ENCODE results near the gene MYO1E. TPM values are rescaled to one million over a fixed set of nuclear protein-coding genes. Genes with fewer than 3 reads are reported as not detected.
"Not testable (repeated sequence)": the region's sequence is repeated elsewhere in the genome, so short reads cannot be mapped to it uniquely, and the experiment has no call there.

Gene MYO1E
- 81.4 TPM for total RNA-seq

DNA sequence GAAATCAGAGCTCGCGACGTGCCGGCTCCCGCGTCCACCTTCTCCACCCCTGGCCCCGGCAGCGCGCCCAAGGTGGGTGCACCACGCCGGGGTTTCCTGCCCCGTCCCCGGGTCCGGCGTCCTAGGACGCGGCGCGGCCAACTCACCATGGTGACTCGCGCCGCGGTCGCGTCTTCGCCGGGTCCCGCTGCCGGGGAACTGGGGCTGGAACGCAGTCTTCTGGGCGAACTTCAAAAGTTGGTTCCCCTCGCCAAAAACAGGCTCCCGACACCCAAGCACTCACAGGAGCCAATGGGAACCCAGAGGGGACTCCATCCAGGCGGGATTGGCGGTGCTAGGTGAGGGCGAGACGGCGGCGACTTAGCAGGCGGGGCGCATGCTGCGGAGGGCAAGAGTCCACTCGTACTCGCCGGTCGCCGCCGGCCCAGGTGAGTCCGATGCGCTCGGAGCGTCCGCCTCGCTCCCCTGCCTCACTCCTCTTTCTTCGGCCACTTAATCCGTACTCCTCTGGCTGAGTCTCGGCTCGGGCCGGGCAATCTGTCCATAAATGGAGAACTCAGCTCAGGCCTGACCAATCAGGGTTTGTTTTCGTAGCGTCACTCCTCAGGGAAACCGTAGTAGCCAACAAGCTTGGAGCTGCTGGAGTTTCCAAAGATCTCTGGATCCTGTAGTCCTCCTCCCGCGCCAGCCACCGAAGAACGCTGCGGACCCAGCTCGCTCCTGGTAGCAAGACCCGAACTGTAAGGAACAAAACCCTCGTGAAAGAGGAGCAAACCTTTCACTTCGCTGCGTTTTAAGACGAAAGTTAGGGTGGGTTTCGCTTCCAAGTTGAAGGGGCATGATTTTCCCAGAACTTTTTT is at the start of gene MYO1E:
TSS of gene MYO1E (minus strand) at position 520 of the 860 bp plus-strand sequence. CDS start at position 149, 371 bp downstream.
- peak; percentile 80 for ATAC-seq
- peak; percentile 95 for DNase-seq (ENCODE audit: low spot score)

DNA sequence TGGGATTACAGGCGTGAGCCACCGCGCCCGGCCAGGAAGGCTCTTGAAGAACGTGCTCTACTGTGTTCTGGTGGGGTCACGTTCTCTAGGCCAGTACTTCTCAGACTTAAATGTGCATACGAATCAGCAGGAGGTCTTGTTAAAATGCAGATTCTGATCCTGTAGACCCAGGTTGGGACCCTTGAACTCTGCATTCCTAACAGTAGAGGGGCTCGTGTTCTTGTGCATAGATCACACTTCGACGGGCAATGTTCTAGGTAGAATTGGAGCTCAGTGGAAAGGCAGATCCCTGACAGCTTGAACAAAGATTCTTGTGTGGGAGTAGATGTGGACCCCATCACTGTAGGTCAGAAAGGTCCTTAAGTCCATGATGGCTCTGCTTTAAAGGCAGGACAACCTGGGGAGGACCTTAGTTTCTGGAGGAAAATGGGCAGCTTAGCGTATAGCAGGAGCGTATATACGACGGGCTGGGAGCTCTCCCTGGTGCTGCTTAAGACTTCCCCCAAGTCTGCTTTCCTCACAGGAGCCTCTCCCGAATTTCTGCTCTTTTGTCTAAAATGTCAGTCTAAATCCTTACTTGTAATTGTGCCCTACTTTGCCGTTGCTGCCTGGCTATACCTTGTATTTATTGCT is 48.4 kb upstream of the MYO1E start:
- ATAC-seq (no peak), DNase-seq (ENCODE audit: low spot score) (no peak)

DNA sequence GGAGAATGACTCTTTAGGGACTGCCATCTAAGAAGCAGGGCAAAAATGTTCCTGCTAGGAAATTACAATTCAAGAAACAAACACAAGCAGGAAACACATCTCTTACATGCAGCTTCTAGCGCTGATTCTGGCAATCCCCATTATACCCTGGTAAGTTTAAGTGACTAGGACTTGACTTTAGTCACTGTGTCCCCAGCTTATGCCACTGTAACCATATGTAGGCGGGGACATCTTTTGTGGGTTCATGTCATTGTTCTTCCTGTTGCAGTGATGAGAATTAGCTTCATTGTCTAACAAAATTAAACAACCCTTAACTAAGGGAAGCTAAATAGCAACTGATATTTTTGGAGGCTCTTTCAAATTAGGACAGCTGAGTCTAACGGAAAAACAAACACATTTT is 47.4 kb upstream of the MYO1E start:
- no peak for DNase-seq (ENCODE audit: low spot score)

DNA sequence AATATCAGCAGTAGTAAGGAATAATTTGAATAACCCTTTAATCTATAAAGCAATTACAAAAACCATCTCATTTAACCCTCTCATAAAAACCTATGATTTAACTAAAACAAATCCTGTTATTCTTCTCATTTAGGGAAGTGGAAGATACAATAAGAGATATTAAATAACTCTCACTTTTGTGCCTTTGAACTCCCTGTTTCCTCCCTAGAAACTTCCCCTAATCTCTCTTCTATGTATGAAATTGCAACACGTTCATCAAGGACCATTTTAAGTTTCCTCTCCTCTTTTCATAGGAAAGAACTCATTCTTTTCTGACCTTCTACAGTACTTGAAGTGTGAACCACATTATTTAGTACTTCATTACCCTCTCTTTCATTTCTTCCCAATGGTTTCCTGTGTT is 46.5 kb upstream of the MYO1E start:
- DNase-seq (ENCODE audit: low spot score) (no peak), ATAC-seq (no peak)

More for the DNA sequence above, 47.4 kb upstream of the MYO1E start:
- ATAC-seq = no peak

DNA sequence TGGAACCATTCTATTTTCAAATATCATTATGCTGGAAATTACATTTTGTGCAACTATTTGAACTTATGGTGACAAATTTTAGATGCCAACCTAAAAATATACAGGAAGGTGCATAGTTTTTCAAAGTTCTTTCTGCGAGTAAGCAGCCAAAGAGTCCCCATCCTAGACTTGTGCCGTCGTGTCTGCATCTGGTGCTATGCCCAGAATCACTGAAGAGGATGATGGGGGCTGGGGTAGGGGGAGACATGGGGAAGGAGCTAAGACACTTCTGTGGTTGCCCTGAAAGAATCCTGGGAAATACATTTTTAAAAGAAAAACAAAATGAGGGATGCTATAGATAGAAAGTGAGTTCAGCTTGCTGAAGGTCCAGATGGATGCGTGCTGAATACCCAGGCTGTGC is 44.1 kb upstream of the MYO1E start:
- DNase-seq (ENCODE audit: low spot score) = no peak
- no peak for ATAC-seq

DNA sequence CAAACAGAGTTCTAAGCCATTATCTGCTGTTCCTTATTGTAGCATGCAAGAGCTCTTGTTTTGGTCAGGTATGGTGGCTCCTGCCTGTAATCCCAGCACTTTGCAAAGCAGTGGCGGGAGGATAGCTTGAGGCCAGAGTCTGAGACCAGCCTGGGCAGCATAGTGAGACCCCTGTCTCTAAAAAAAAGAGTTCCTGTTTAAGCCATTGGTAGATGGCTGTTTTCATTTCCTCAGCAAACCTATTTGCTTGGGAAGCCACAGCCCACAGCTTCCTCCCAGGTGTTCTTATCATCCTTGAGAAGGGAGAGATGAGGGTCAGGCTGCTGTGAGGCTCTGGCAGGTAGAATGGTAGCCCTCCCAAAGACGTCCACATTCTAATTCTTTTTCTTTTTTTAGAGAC is 40.9 kb upstream of the MYO1E start:
- ATAC-seq = no peak
- no peak for DNase-seq (ENCODE audit: low spot score)

DNA sequence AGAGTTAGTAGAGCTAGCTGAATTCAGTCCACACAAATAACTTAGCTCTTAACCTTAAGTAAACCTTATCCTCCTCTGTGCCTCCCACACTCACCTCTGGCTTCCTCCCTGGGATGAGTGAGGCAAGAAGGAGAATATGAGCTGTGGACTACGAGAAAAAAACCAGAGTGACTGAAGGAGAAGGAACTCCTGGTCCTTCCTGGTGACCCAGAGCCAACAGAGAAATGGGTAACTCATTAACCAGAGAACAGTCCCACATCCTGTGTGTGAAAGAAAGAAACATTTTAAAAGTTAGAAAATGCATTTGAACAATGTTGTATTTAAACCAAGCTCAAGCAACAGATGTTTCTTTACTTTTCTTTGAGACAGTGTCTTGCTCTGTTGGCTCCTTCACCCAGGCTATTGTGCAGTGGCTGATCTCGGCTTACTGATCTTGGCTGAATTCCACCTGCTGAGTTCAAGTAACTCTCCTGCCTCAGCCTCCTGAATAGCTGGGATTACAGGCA is 37.8 kb upstream of the MYO1E start:
- no peak for DNase-seq (ENCODE audit: low spot score)
- ATAC-seq = peak; percentile 76

DNA sequence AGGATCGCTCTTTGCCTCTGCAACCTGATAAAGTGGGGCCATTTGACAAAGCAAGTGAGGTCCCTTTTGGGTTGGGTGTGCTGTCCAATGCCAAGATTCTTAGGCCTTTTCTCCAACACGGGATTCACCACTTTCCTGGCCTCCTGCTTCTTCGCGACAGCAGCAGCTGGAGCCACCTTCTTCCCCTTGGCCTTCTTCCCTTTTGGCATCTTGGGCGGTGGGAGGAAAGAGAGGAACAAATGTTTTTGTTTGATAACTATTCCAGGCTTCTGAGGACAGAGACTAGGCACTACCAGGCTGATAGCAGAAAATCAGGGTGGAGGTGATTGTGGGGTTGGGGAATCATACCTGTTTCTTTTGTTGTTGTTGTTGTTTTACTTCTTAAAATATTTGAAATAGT is 35.3 kb upstream of the MYO1E start:
- ATAC-seq (no peak), DNase-seq (ENCODE audit: low spot score) (no peak)

DNA sequence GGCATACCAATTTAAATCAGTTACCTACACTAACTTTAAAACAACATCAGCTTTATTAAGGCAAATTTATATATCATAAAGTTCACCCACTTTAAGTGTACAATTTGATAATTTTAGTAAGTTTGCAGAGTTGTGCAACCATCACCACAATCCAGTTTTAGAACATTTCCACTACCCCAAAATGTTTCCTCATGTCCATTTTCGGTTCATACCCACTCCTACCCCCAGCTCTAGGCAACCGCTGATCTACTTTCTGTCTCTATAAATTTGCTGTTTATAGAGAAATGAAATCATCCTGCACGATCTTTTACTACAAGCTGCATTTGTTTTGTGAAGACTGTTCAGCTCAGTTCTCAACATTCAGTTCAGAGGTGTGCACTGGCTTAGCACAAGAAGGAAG is 33.8 kb upstream of the MYO1E start:
- DNase-seq (ENCODE audit: low spot score) = no peak
- no peak for ATAC-seq

DNA sequence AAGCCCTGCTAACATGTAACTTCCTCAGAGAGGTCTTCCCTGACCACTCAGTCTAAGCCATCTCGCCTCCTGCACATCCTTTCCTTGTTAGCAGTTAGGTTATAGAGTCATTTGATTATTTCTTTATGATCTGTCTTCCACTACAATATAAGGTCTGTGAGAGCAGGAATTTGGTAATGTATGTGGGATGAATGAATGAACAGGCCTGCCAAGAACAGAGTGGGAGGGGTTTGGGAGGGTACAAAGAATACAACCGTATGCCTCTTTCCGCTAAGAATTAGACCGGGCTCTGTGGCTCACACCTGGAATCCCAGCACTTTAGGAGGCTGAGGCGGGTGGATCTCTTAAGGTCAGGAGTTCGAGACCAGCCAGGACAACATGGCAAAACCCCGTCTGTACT is 32.4 kb upstream of the MYO1E start:
- DNase-seq (ENCODE audit: low spot score) = no peak
- no peak for ATAC-seq

DNA sequence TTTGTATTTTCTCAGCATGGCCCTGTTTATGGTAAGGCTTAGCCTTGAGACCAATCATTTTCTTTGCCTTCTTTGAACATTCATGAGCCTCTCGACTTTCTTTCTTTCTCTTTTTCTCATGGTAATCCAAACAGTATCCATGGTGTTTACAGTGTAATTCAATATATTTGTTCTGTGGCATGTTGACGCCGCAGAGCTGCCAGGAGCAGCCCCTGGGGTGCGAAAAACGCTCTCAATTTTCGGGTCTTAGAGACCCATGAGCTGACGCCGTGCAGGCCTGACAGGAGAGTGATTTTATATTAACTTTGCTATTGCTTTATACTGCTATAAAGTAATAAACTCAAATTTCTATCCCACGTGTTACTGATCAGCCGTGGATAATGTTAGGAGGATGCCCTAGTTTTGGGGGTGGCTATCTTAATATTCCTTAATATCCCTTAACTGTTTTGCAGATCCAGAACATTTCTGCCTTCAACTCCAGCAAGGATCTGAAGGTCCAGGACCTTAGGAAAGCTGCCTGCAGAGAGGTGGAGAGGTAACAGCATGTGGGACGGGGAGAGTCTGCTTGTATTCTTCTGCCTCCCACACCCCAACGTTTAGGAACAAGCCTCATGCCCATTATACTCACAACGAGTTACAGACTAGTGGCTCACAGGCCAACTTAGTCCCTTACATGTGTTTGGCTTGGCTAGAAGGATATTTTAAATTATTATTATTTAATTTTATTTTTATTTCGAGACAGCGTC is 29.3 kb upstream of the MYO1E start:
- no peak for DNase-seq (ENCODE audit: low spot score)

DNA sequence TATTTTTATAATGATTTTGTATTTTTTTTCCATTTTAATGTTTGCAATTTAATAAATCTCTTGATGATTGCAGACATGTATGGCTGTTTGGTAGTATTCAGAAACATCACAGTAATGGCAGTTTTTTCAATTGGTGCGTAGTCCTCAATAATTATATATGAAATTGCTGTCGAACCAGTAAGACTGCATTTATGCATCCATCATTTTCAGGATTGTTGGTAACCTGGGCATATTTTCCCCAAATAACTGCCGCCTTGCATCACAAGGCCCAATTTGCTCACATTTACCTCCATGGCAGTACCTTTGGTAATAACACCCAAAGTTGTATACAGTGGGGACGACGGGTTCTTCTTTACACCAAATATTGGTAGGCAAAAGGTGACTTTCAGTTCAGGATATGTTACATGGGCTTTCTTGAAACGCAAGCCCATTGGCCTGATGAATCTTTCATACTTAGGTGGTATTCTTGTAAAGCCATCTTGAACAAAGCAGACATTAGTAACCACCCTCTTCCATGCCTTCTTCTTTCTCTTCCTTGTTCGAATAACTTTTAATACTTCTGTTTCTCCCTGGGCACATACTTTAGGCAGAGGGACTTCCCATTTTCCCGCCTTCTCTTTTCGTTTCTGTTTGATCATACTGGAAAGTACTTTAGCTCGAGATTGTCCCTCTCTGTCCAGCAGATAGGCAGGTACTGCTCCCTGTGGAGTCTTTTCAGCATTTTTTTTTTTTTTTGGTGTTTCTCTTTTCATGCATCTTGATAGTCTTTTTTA is 28.6 kb upstream of the MYO1E start:
- DNase-seq (ENCODE audit: low spot score) = not testable (repeated sequence)
- peak; percentile 10 for ATAC-seq

More for the DNA sequence above, 29.3 kb upstream of the MYO1E start:
- peak; percentile 36 for ATAC-seq

DNA sequence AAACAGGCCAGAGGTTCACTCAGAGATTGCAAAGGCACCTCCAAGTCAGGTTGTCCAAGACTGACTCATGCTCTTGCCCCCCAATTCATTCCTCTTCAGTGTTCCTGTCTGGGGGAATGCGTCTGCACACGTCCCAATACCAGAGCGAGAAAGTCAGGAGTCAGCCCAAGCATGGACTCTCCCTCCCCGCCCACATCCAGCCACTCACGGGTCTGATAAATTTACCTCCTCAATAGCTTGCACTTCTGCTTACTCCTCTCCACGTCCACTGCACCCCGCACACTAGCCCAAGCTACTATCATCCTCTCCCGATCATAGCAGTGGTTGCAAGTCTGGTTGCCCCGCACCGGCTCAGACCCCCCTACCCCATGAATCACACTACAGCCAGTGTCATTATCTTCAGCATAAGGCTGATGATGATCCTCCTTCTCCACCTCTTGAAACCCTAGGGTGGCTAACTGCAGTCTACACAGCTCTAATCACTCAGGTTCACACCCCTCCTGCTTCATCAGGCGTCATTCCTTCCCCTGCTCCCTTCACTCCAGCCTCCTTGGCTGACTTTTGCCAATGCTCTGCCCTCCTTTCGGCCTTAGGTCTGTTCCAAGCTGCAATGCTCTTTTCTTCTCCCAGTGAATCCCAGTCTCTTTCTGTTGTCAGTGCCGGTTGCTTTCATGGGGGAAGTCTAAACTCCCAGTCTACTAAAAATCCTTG is 27.6 kb upstream of the MYO1E start:
- no peak for DNase-seq (ENCODE audit: low spot score)
- ATAC-seq = no peak

DNA sequence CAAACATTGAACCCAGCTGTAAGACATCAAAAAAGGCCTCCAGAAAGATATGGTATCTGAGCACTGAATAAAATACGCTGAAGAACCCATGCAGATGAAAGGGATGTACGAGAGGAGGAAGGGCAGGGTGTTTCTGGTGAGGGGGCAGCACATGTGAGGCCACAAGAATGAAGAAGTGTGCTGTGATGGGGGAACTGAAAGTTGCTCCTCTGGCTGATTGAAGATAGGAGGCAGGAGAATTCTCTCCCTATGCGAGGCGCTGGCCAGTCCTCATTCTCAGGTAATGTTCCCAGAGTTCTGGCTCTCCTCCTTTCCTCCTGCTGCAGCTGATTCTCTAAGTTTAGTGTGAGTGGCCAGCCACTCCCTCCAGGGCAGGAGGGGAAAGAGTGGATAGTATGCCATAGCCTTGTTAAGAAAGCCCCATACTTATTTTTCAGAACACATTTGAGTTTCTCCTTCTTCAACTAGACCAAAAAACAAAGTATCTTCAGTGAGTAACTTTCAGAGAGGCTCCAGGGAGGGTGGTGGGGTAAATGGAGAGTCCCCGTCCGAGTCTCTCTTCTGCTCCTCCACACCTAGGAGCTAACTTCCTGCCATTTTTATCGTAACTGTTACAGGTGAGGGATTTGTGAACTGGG is 26.9 kb upstream of the MYO1E start:
- ATAC-seq (peak; percentile 19), DNase-seq (ENCODE audit: low spot score) (no peak)

DNA sequence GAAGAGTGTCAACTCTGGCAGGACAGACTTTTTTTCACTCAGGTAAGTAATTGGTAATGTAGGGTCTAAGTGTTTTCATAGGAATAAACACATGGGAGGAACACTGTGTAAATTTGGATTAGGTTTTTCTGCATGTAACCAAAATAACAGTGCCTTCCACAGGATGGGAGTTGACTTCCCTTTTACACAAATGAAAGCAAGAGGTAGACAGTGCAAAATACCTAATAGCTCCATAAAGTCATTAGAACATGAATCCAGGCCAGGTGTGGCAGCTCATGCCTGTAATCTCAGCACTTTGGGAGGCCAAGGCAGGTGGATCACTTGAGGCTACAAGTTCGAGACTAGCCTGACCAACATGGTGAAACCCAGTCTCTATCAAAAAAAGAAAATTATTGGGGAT is 25.5 kb upstream of the MYO1E start:
- no peak for DNase-seq (ENCODE audit: low spot score)
- no peak for ATAC-seq

DNA sequence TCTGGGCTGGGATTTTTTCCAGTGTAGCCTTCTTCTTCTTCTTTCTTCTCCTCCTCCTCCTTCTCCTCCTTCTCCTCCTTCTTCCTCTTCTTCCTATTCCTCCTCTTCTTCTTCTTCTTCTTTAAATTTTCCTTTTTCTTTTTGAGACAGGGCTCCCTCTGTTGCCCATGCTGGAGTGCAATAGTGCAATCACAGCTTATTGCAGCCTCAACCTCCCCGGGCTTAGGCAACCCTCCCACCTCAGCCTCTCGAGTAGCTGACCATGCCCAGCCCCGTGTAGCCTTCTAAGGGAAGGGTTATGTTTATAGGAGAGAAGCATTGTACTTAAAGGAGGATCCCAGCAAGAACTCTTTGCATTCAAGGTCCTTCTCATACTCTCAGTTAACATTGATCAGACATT is 24.0 kb upstream of the MYO1E start:
- ATAC-seq = no peak
- no peak for DNase-seq (ENCODE audit: low spot score)

DNA sequence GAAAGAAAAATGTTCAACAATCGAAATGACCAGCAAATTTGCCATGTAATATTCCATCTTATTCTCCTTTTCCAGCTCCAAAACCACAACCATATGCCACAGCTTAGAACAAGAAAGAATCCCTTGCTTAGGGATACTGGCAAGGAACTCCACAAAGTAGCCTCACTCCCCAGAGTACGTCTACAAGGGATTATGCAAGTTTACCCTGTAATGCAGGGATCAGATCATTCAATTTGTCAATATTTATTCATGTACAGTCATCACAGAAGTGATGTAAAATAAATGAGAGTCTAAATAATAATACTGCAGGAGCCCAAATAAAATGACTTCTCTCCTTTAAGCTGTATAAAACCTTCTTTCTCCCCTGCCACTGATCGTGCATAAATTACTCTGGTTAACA is 23.5 kb upstream of the MYO1E start:
- no peak for DNase-seq (ENCODE audit: low spot score)
- no peak for ATAC-seq

DNA sequence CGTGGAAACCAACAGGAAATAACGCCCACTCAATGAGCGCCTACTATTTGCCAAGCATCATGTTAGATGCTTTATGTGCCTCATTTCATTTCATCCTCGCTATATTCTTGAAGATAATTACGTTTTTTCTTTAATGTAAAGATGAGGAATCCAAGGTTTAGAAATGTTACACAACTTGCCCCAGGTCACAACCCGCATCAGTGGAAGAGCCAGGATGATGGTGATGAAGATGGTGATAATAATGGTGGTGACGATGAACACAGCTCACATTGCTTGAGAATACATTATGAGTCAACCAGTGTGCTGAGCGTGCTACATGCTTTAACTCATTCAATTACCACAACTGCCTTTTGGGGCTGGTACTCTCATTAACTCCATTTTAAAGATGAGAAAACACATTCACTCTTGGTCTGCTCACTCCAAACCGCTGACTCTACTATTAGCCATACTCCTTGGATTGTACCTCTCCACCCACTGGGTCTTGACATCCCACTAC is 21.5 kb upstream of the MYO1E start:
- DNase-seq (ENCODE audit: low spot score) = no peak
- no peak for ATAC-seq

DNA sequence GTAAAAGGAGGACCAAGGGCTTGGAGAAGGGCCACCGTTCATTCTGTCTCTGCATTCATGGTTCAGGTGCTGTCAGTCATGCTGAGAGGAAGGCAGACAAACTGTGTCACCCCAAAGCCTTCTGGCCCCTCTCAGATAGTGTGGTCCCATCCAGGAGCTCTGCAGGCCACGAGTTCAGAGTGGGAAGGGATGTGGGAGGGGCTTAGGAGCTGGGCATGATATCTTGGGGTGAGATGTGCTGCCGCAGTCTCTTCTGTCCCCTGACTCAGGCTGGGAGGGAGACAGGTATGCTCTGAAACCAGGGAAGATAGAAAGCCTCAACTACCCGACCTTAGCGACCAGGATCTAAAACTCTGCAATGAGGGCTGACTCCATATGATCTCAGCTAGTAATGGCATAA is 19.6 kb upstream of the MYO1E start:
- ATAC-seq = no peak
- DNase-seq (ENCODE audit: low spot score) = no peak
